ENCODE measurements around the gene LACC1. TPM values are rescaled to one million over a fixed set of nuclear protein-coding genes. Genes with fewer than 3 reads are reported as not detected.

The LACC1 gene
- 2.9 and 3.8 TPM in 2 replicates for total RNA-seq
- long read RNA-seq, full-length matches to known transcripts: 10 of 22 reads
- long read RNA-seq, partial matches to known transcripts: 0 of 22 reads
- long read RNA-seq, other reads (novel, unspliced or antisense): 12 of 22 reads

DNA sequence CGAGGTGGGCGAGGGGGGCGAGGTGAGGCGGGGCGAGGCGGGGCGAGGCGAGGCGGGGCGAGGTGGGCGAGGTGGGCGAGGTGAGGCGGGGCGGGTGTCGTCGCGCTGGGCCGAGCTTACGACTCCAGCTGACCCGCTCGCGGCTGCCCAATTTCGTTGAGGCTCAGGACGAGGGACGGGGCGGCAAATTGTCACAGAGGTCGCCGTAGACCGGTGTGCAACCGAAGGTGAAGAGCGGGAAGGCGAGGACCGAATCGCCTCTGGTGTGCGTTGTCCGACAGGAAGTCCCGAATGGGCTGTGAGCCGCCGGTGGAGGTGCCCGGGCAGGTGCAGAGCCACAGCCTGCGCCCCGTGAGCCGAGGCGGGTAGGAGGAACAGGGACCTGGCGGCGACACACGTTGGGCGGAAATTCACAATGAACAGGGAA lies at the start of gene LACC1:
Gene LACC1, plus strand, starts transcription at position 150 of the 427 bp plus-strand sequence. CDS start 1,082 bp downstream, outside the sequence.
- TF ChIP-seq, protein P1, sequence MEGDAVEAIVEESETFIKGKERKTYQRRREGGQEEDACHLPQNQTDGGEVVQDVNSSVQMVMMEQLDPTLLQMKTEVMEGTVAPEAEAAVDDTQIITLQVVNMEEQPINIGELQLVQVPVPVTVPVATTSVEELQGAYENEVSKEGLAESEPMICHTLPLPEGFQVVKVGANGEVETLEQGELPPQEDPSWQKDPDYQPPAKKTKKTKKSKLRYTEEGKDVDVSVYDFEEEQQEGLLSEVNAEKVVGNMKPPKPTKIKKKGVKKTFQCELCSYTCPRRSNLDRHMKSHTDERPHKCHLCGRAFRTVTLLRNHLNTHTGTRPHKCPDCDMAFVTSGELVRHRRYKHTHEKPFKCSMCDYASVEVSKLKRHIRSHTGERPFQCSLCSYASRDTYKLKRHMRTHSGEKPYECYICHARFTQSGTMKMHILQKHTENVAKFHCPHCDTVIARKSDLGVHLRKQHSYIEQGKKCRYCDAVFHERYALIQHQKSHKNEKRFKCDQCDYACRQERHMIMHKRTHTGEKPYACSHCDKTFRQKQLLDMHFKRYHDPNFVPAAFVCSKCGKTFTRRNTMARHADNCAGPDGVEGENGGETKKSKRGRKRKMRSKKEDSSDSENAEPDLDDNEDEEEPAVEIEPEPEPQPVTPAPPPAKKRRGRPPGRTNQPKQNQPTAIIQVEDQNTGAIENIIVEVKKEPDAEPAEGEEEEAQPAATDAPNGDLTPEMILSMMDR (IDR thresholded peaks at IDR 0.05; ENCODE audit: unreplicated experiment): no peak
- peak within 1 kb of the TSS; percentile 94 for H3K27ac Mint-ChIP-seq
- H3K4me1 Mint-ChIP-seq (ENCODE audit: low read depth): peaks cover 18% of the 10 kb centered on the region
- no peaks in the 10 kb centered on the region for H3K9me3 Mint-ChIP-seq (ENCODE audit: low read depth)
- H3K27me3 Mint-ChIP-seq: peaks cover 18% of the 10 kb centered on the region
- peak within 1 kb of the TSS; percentile 79 for H3K4me3 Mint-ChIP-seq (ENCODE audit: low read depth)
- DNase-seq (ENCODE audit: low spot score, unreplicated experiment): peak; percentile 34
- H3K36me3 Mint-ChIP-seq (ENCODE audit: insufficient read depth): no peaks in the 10 kb centered on the region

DNA sequence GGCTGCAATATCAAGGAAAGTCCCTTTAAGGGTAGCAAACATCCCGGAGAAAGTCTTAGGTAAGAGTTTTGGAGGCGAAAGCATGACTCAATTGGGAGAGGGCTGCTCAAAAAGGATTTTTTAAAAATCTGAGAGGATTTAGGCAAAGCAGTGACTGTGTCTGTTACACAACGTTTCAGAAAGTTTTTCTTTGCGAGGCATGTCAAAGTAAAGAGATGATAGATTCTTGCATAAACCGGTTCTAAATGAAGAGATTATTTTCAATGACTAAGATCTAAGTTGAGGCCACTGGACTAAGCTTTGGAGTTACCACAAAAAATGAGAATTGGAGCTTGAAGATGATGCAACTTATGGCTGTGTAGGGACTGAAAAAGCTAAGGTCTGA lies 49.2 kb upstream of the LACC1 start:
- Mint-ChIP-seq H3K4me1 (ENCODE audit: low read depth) (no peaks in the 10 kb centered on the region), H3K27ac (no peak overlapping the region), H3K36me3 (ENCODE audit: insufficient read depth) (no peaks in the 10 kb centered on the region), H3K4me3 (ENCODE audit: low read depth) (no peak overlapping the region), H3K9me3 (ENCODE audit: low read depth) (no peaks in the 10 kb centered on the region), H3K27me3 (no peaks in the 10 kb centered on the region)
- no peak for DNase-seq (ENCODE audit: low spot score, unreplicated experiment)
- TF ChIP-seq, protein P1 (IDR thresholded peaks at IDR 0.05; ENCODE audit: unreplicated experiment): no peak

DNA sequence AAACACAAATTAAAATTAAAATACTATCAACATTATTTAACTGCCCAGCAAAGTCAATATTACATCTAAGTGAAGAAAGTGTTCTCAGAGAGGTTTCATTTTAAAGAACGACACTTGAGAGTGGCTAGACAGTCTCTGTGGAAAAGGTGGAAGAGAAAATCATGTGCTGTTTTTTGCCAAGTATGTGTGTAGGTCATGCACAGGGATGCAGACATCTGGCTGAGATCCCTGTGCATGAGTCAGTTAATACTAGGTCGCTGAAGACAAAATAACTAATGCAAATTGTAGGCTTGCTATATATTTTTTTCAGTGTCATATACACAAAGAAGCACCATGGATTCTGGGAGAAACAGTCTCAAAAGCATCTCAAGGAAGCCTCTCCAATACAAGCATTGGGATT lies 48.6 kb upstream of the LACC1 start:
- Mint-ChIP-seq H3K9me3 (ENCODE audit: low read depth) (no peaks in the 10 kb centered on the region), H3K36me3 (ENCODE audit: insufficient read depth) (no peaks in the 10 kb centered on the region), H3K4me1 (ENCODE audit: low read depth) (no peaks in the 10 kb centered on the region), H3K4me3 (ENCODE audit: low read depth) (no peak overlapping the region), H3K27ac (no peak overlapping the region), H3K27me3 (no peaks in the 10 kb centered on the region)
- no peak for DNase-seq (ENCODE audit: low spot score, unreplicated experiment)
- TF ChIP-seq, protein P1 (IDR thresholded peaks at IDR 0.05; ENCODE audit: unreplicated experiment): no peak

DNA sequence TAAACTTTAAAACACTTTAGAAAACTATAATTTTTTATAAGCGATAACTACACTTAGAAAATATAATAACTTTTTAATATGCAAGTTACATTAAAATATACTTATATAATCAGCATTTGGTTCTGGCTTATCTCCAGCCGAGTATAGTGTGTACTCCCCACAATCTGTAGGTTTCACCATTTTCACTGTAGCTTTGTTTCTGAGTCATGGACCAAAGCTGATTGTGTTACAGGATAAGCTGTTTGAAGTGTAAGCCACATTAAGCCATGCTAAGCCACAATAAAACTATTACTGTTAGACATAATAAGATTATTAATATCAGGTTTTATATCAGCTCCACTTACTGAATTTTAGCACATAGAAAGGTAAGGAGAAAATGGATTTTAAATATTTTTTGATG lies 44.0 kb upstream of the LACC1 start:
- no peak for DNase-seq (ENCODE audit: low spot score, unreplicated experiment)
- TF ChIP-seq, protein P1 (IDR thresholded peaks at IDR 0.05; ENCODE audit: unreplicated experiment): no peak
- H3K4me1 Mint-ChIP-seq (ENCODE audit: low read depth): no peaks in the 10 kb centered on the region
- no peaks in the 10 kb centered on the region for H3K36me3 Mint-ChIP-seq (ENCODE audit: insufficient read depth)
- no peaks in the 10 kb centered on the region for H3K27me3 Mint-ChIP-seq
- H3K27ac Mint-ChIP-seq: no peak overlapping the region
- no peak overlapping the region for H3K4me3 Mint-ChIP-seq (ENCODE audit: low read depth)
- H3K9me3 Mint-ChIP-seq (ENCODE audit: low read depth): no peaks in the 10 kb centered on the region

DNA sequence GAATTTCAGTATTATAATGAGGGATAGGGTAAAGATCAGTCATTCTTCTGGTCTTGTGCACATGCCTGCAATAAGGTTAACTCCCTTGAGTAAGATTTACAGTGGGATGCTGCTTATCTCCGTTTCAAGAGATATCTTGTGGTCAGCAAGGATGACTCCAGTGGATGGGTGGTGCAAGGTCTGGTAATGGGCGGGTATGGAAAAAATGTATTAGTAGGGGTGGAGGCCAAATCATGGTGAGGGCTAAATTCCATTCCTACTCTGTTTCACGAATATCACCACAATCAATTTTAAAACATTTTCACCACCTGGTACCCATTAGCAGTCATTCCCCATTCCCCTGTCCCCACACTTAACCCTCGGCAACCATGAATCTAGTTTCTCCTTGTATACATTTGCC lies 40.8 kb upstream of the LACC1 start:
- no peak for DNase-seq (ENCODE audit: low spot score, unreplicated experiment)
- no peaks in the 10 kb centered on the region for H3K4me1 Mint-ChIP-seq (ENCODE audit: low read depth)
- no peak overlapping the region for H3K27ac Mint-ChIP-seq
- H3K4me3 Mint-ChIP-seq (ENCODE audit: low read depth): no peak overlapping the region
- TF ChIP-seq, protein P1 (IDR thresholded peaks at IDR 0.05; ENCODE audit: unreplicated experiment): no peak
- peaks cover 10% of the 10 kb centered on the region for H3K9me3 Mint-ChIP-seq (ENCODE audit: low read depth)
- no peaks in the 10 kb centered on the region for H3K27me3 Mint-ChIP-seq
- H3K36me3 Mint-ChIP-seq (ENCODE audit: insufficient read depth): peaks cover 5% of the 10 kb centered on the region
